ENCODE results near the gene ATF5.

Gene ATF5

GRCh38 chr19:49895566-49896297, 33.3 kb upstream of the ATF5 start:
- no peak for DNase-seq

- peak; percentile 64 to 65 for DNase-seq
These were observed 32.0 kb upstream of the ATF5 start, which contains the start of gene IL4I1 for GRCh38 chr19:49896863-49897621. IL4I1 (minus strand) TSS chr19:49896887; CDS start chr19:49896160, 727 bp downstream.

- DNase-seq: no peak
These were observed 24.9 kb upstream of the ATF5 start for GRCh38 chr19:49904136-49904535.

GRCh38 chr19:49906879-49907564, 22.0 kb upstream of the ATF5 start:
- no peak for DNase-seq

GRCh38 chr19:49907745-49908446, 21.1 kb upstream of the ATF5 start:
- no peak for DNase-seq

- no peak for DNase-seq
These were observed 20.3 kb upstream of the ATF5 start for GRCh38 chr19:49908480-49909420.

- DNase-seq: no peak
These were observed 18.8 kb upstream of the ATF5 start for GRCh38 chr19:49910179-49910578.

- no peak for DNase-seq
These were observed 17.4 kb upstream of the ATF5 start for GRCh38 chr19:49911381-49912145.

GRCh38 chr19:49912965-49913685, 15.9 kb upstream of the ATF5 start:
- no peak for DNase-seq

- DNase-seq: no peak
These were observed 15.3 kb upstream of the ATF5 start for GRCh38 chr19:49913720-49914119.

- no peak for DNase-seq
These were observed 13.7 kb upstream of the ATF5 start for GRCh38 chr19:49915271-49915670.

GRCh38 chr19:49916839-49917733, 11.9 kb upstream of the ATF5 start:
- DNase-seq: no peak

GRCh38 chr19:49918089-49918488, 10.9 kb upstream of the ATF5 start:
- DNase-seq: no peak

GRCh38 chr19:49920624-49921363, 8.2 kb upstream of the ATF5 start:
- DNase-seq: no peak

GRCh38 chr19:49921871-49922795, 6.9 kb upstream of the ATF5 start:
- no peak for DNase-seq

- no peak for DNase-seq
These were observed 5.7 kb upstream of the ATF5 start for GRCh38 chr19:49923055-49924003.

All from activated CD4-positive, alpha-beta T cell treated with anti-CD3 and anti-CD28 coated beads for 4 hours (primary cell).